Stimulated activated naive CD4-positive, alpha-beta T cell treated with Interleukin-2 at 50 U/mL for 16 hours (primary cell): ENCODE results near the gene PLEKHA3.
"Not testable (repeated sequence)": the region's sequence is repeated elsewhere in the genome, so short reads cannot be mapped to it uniquely, and the experiment has no call there.

Experiments used
- DNase-seq: peaks from one replicate; lab custom pipeline; 2025; lab: John Stamatoyannopoulos, UW

Gene PLEKHA3

DNA sequence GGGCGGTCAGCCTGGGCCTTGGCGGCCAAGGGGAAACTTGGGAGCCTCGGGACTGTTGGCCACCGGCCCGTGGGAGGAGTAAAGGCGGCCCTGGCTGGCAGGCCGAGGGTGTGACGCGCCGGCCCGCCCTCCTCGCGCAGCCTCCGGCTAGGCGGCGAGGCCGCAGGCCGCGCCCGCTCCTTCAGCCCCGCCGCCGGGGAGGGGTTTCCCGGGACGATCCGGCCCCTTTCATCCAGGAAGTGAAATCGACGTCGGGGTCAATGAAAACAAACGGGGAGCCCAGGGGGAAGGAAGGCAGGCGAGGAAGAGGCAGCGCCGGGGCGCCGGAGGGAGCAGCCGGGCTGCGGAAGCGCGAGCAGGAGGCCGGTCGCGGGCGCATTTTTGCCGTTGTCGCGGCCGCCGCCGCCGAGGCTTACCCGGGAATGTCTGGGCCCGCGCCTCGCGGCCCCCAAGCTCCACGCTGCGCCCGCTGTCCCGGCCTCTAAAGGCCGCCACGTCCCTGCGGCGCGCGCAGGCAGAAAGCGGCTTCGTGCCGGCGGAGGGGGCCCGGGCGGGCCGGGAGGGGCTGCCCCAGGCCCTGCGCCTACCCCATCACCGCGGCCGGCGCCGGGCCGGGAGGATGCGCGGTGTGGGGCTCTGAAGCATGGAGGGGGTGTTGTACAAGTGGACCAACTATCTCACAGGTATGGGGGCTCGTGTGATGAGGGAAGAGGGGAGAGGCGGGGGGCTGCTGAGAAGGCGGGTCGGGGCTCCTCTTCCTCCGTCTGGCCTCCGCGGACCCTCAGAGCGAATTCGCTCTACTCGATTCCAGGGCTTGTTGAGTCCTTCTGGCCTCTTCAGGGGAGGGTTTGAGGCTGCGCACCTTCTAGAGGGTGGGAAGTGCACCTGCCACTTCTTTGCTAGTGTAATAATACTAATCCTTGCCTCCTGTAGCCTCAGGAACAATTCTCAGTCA lies at the start of gene PLEKHA3:
Gene PLEKHA3 (plus strand): TSS at position 231 of the 955 bp plus-strand sequence. CDS start 413 bp downstream, at position 644.
- DNase-seq, result peak; percentile 59

DNA sequence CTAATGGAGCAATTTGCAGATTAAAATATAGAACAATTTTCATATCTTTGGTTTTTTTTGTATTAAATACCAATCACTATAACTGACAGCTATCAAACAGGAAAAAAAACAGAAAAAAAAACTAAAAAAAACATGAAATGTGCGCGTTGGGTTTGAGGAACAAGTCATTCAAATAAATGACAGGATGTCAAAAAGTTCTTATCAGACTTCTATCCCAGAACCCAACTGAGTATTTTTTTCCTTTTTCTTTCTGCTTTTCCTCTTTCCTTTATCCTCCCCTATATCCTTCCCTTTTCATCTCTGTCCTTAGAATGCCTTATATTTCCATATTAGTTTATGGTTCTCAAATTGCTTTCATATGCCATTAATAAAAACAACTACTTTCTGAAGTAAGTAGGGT lies 43.6 kb upstream of the PLEKHA3 start:
- DNase-seq, result no peak

DNA sequence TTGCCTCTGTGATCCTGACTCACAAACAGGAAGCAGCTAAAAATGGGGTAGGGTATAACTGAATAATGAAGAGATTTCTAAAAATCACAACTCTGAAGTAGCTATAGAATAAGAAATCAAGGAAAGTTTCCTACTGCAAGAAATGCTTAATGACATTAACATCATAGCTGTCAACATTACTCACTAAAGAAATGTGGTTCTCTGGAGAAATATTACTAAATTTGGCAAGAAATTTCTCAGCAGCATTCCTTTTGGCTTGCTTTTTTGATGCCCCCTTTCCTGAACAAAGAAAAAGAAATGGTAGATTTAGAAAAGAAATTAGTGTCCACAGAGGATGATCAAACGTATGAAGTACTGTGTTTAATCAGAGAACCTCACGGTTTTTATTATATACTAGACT lies 38.8 kb upstream of the PLEKHA3 start:
- no peak for DNase-seq

DNA sequence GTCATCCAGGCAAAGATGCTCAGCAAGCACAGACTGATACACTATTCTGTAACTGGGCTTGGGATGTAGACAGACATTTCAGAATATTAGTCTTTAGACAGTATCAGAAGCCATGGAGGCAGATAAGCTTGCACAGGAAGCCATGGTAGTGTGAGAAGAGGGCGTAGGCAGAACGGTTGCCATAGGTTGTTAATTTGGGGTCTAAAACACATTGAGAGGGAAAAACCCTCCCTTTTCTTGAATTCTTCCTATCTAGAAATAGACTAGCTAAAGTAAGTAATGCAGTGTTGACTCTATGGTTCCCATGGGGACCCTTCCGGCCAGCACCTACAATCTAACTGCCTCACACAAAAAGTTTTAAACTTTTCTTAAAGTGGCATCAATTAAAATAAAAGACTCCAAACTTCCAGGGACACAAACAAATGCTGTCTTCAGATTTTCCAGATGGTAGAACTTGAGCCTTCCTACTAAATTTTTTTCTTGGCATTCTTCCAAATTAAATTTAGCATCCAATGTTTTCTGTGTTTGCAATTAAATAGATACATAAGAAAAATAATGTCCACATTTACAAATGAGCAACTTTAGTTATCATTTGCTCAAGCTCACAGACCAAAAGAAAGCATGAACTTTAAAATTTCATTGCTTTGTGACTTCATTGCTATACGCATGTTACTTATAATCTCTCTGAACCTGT lies 31.1 kb upstream of the PLEKHA3 start:
- no peak for DNase-seq

DNA sequence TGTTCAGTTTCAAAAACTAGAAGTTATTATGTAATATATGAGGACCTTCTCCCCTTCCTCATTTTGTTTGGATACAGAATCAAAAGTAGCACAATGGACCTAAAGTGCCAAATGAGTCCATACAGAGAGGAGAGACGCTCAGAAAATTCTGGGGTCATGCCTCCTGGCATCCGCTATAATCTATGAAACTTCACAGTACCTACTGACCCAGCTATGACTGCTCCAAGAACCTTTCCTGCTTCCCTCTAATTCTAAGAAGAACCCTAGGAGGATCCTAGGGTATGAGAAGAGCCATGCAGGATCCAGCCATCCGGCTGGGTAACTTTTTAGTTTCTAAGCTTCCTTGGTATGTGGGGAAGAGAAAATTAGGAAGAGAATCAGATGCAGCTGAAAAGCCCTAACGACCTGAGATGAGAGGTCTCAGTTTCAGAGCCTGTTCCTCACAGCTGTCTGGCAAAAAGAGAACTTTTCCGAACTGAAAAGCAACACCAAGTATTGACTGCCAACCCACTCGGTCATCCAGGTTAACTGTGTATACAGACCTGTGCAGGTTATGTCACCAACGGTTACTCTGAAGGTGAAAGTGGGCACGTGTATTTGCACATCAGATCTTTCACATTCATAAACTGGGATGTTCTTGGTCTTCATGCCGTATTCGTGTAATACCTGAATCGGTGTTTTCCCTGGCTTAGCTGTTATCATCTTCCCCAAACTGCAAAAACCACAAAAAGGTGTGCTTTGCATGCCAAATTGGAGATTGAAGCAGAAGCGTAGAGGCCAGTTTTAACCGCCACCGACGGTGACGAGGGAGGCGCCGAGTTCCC lies 30.3 kb upstream of the PLEKHA3 start:
- no peak for DNase-seq

DNA sequence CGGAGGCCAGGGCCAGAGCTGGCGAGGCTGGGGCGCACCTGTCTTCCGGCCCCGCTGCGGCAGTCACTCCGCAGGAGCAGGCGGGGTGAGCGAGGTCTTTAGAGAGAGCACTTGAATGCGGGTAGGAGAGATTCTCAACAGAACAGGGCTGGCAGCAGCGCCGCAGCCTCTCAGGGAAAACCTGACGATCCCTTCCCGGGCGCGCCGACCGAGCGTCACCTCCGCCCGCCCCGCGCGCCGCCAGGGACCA lies 29.8 kb upstream of the PLEKHA3 start:
- peak; percentile 78 for DNase-seq

DNA sequence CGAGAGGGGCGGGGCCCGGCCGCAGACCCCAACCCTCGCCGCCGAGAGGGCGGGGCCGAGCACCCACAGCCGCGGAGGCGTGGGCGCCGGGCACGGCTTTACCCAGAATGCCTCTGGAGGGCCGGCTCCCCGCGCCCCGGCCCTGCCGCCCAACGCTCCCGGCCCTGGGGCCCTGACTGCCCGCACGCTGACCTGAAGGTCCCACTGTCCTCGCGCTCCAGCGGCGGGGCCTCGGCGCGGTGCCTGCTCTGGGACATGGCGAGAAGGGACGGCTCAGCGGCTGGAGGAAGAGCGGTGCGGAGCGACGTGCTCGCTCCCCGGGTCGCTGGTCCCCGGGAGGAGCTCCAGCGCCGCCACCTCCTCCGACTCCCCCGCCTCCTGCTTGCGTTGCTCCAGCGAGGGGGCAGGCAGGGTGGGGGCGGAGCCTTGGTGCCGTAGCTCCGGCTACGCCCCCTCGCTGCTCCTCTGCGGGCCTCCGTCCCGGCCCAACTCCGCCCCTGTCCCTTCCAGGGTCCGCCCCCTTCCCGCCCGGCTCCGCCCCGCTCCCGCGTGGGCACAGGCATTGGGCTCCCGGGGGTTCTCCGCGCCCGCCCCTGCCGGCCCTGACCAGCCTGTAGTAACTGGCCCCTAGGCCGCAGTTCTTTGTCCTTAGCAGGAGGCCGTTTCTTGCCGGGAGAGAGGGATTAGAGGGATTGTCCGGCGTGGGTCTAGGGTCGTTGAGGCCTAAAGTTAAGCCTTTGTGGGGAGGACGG lies 29.3 kb upstream of the PLEKHA3 start, which contains the start of the genes PJVK and PRKRA:
Gene PJVK (plus strand): TSS at position 605 of the 752 bp plus-strand sequence. CDS start 2,032 bp downstream, outside the sequence.
Gene PRKRA (minus strand): TSS at position 402 of the 752 bp plus-strand sequence. CDS start 145 bp downstream, at position 257.
- peak; percentile 92 for DNase-seq

GRCh38 chr2:178452334-178452733 lies 27.9 kb upstream of the PLEKHA3 start:
- DNase-seq, result no peak

- no peak for DNase-seq
Observed at GRCh38 chr2:178452870-178453269, 27.4 kb upstream of the PLEKHA3 start.

DNA sequence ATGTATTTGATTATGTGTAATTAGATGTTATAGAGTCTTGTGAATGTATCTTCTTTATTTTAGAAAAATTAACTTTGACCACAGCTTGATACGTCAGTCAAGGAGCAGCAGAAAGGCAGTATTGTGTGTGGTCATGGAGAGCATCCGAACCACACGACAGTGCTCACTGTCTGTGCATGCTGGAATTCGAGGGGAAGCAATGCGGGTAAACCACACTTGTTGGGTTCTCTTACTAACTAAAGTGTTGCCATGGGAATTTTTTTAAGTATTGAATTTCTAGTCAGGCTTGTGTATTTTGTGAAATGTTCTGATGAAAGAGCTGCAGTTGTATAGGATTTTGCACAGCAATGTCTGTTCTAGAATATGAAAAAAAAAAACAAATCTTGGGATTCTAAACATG lies 24.3 kb upstream of the PLEKHA3 start:
- DNase-seq, result no peak

DNA sequence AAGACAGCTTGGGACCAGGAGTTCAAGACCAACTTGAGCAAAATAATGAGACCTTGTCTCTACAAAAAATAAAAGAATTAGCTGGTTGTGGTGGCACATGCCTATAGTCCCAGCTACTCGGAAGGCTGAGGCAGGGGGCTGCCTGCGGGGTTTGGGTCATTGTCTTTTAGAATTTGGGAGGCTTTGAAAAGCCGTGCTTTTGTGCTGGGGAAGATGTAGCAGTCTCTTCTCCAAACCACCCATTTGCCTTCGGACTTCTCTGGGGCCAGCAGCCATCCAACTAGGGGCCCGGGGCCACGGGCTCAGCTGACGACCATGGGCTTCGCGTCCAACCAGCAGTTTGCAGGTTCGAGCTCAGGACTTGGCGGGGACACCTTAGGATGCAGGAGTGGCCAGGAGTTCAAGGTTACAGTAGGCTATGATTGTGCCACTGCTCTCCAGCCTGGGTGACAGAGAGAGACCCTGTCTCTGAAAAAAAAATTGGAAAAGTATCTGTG lies 22.8 kb upstream of the PLEKHA3 start:
- no peak for DNase-seq

DNA sequence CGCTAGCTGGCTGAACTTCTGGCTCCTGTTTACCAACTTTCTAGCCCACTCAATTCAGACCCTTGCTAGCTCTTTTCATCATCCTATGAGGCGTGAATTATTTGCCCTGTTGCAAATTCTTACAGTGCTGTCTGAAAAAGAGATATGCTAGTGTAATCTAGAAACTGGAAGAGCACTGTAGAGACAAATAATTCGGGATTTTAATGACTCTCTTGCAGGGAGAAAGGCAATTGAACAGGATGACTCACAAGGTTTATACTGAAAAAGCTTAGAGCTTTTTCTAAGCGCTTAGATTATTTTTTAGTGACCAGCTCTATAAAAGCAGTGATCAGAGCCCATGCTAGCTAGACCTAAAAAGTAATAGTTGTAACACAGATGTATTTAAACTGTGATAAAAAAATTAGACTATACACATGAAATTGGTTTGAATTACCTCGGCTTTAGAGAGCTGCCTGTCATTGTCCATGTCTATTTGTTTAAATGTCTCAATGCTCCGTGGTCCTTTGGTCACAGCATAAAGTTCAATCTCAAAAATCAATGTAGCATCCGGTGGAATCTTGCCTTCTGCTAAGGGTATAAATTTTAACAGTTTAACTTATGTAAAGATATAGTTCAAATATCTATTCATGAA lies 10.9 kb upstream of the PLEKHA3 start:
- no peak for DNase-seq

DNA sequence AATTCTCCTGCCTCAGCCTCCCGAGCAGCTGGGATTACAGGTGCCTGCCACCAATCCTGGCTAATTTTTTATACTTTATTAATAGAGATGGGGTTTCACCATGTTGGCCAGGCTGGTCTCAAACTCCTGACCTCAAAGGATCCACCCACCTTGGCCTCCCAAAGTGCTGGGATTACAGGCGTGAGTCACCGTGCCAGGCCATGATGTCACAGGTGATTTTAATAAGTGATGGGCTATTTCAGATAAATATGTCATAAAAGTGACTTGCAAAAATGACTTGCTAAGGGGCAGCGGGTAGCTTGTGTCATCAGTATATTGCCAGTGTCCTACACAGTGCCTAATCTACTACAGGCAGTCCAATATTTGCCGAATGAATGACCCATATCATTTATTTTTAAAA lies 8.9 kb upstream of the PLEKHA3 start:
- not testable (repeated sequence) for DNase-seq

DNA sequence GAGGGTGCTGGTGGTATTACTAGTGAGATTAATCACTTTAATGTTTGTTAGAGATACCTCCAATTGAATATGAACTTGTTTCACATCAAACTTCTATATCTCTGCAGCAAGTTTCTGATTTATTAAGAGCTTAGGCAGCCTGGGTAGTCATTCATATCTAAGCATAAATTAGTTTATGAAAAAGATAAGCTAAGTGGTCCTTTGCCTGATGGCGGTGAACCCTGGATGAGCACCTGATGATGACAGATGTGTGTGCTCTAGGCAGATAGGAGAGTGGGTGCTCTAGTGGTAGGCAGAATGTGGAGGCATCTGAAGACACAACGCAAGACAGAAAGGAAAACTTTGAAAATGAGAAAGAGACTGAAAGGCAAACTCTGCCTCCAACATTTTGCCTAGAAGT lies 6.9 kb upstream of the PLEKHA3 start:
- no peak for DNase-seq

GRCh38 chr2:178473931-178474330 lies 6.3 kb upstream of the PLEKHA3 start:
- DNase-seq, result no peak

DNA sequence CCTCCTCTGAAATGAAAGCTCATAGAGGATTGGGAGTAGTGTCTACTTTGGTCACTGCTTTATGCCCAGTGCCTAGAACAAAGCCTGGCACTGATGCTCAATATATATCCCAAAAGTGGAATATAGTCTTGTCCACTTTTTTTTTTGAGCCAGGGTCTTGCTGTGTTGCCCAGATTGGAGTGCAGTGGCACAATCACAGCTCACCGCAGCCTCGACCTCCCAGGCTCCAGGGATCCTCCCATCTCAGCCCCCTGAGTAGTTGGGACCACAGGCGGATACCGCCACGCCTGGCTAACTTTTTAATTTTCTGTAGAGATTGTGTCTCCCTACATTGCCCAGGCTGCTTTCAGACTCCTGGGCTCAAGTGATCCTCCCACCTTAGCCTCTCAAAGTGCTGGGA lies 5.7 kb upstream of the PLEKHA3 start:
- no peak for DNase-seq

- DNase-seq, result no peak
Observed at GRCh38 chr2:178476477-178476876, 3.8 kb upstream of the PLEKHA3 start.

GRCh38 chr2:178477443-178478129 lies 2.7 kb upstream of the PLEKHA3 start:
- no peak for DNase-seq

DNA sequence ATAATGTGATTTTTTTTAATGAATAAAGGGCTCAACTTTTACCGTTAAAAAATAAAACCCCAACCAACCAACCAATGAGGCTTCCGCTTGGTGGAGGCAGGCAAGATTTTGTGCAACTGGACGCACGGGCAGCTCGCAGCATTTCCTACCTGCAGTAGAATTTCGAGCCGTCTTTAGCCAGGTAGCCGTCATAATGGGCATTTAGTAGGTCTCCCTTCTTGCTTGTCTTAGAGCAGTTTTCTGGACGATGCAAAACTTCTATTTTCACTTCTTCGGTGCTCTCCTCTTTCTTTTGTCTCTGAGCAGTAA lies 2.2 kb upstream of the PLEKHA3 start:
- DNase-seq, result no peak
